Measurements from ENCODE around the gene STXBP5.

- TF ChIP-seq CTCF (IDR thresholded peaks at IDR 0.05), result no peak
- TF ChIP-seq EZH2 (IDR thresholded peaks at IDR 0.05; ENCODE audit: borderline replicate concordance, insufficient read depth, low read depth, low read length, poor library complexity, severe bottlenecking), result no peak
Measured at GRCh38 chr6:147246853-147247635, 42.8 kb downstream of the STXBP5 start.
